Activated effector memory CD4-positive, alpha-beta T cell treated with anti-CD3 and anti-CD28 coated beads, Interleukin-2, amount 50 U/mL, for 16 hours (primary cell): ENCODE results near the gene HMOX2.

Experiments used
- DNase-seq: peaks from one replicate; pipeline ENCODE4 v3.0.0-alpha.2; 2020

HMOX2 gene

GRCh38 chr16:4465977-4466779 is 10.0 kb upstream of the HMOX2 start:
- peak; percentile 85 for DNase-seq

- no peak for DNase-seq
These were observed 8.3 kb upstream of the HMOX2 start for GRCh38 chr16:4467916-4468315.

- DNase-seq: no peak
These were observed 7.2 kb upstream of the HMOX2 start for GRCh38 chr16:4468972-4469371.

GRCh38 chr16:4471869-4472268 is 4.3 kb upstream of the HMOX2 start:
- DNase-seq: no peak

GRCh38 chr16:4472880-4473279 is 3.3 kb upstream of the HMOX2 start:
- no peak for DNase-seq

- DNase-seq: peak; percentile 95
These were observed 1.8 kb upstream of the HMOX2 start, which contains the start of gene NMRAL1 for GRCh38 chr16:4474192-4474961. Gene NMRAL1 (minus strand): TSS chr16:4474625. CDS start chr16:4474132, 493 bp downstream.

- no peak for DNase-seq
These were observed 1.8 kb downstream of the HMOX2 start for GRCh38 chr16:4477966-4478365.

GRCh38 chr16:4481526-4481925 is 5.3 kb downstream of the HMOX2 start:
- no peak for DNase-seq

GRCh38 chr16:4481963-4482362 is 5.8 kb downstream of the HMOX2 start:
- DNase-seq: no peak

GRCh38 chr16:4486126-4486893 is 10.1 kb downstream of the HMOX2 start:
- DNase-seq: no peak

GRCh38 chr16:4487955-4488498 is 11.8 kb downstream of the HMOX2 start:
- DNase-seq: no peak

GRCh38 chr16:4488499-4488967 is 12.3 kb downstream of the HMOX2 start:
- DNase-seq: no peak

GRCh38 chr16:4489030-4489429 is 12.8 kb downstream of the HMOX2 start:
- no peak for DNase-seq

GRCh38 chr16:4491898-4492297 is 15.7 kb downstream of the HMOX2 start:
- DNase-seq: no peak

GRCh38 chr16:4494746-4495490 is 18.7 kb downstream of the HMOX2 start:
- DNase-seq: no peak

- no peak for DNase-seq
These were observed 19.6 kb downstream of the HMOX2 start for GRCh38 chr16:4495766-4496165.

GRCh38 chr16:4496305-4496704 is 20.1 kb downstream of the HMOX2 start:
- DNase-seq: no peak

- no peak for DNase-seq
These were observed 22.5 kb downstream of the HMOX2 start for GRCh38 chr16:4498546-4499195.

- no peak for DNase-seq
These were observed 23.0 kb downstream of the HMOX2 start for GRCh38 chr16:4499196-4499555.

- no peak for DNase-seq
These were observed 24.1 kb downstream of the HMOX2 start for GRCh38 chr16:4500272-4500671.

- DNase-seq: no peak
These were observed 24.9 kb downstream of the HMOX2 start for GRCh38 chr16:4501071-4501478.
